ENCODE measurements around the gene LCP1.

Gene LCP1

DNA sequence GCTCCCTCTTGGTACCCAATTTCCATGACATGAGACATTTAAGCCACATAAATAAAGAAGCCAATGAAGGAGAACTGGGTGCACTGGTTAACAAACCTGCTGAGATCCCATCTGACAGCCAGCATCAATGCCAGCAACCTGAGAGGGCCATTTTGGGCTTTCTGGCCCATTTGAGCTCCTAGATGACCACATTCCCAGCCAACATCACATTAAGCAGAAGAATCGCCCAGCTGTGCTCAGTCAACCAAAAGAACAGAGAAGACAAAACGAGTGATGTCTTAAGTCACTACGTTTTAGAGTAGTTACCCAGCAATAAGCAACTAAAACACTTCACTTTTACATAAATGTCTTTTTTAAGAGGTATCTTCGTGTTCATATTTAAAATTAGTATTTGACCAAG is 21.9 kb downstream of the LCP1 start:
- no peak for TF ChIP-seq ZNF548 (tag by site-specific recombination; IDR thresholded peaks at IDR 0.05)
- TF ChIP-seq WT1 (tag by site-specific recombination; IDR thresholded peaks at IDR 0.05) = no peak
- no peak for TF ChIP-seq ZNF423 (tag by site-specific recombination; IDR thresholded peaks at IDR 0.05)
- no peak for TF ChIP-seq ZNF776 (tag by site-specific recombination; IDR thresholded peaks at IDR 0.05; ENCODE audit: borderline replicate concordance)
- no peak for TF ChIP-seq ZNF132 (tag by site-specific recombination; IDR thresholded peaks at IDR 0.05; ENCODE audit: borderline replicate concordance)
- no peak for TF ChIP-seq ZNF214 (tag by site-specific recombination; IDR thresholded peaks at IDR 0.05; ENCODE audit: borderline replicate concordance)
- TF ChIP-seq SP7 (tag by site-specific recombination; IDR thresholded peaks at IDR 0.05) = no peak
- TF ChIP-seq ZNF76 (tag by site-specific recombination; IDR thresholded peaks at IDR 0.05; ENCODE audit: borderline replicate concordance, low read depth) = no peak
- TF ChIP-seq ZNF16 (tag by site-specific recombination; IDR thresholded peaks at IDR 0.05; ENCODE audit: low read depth) = no peak
- no peak for TF ChIP-seq MYNN (tag by site-specific recombination; IDR thresholded peaks at IDR 0.05; ENCODE audit: borderline replicate concordance)
- no peak for TF ChIP-seq MZF1 (tag by site-specific recombination; IDR thresholded peaks at IDR 0.05; ENCODE audit: borderline replicate concordance)
- no peak for TF ChIP-seq ZBTB48 (tag by site-specific recombination; IDR thresholded peaks at IDR 0.05)
- no peak for TF ChIP-seq ZNF169 (tag by site-specific recombination; IDR thresholded peaks at IDR 0.05)
- TF ChIP-seq, protein P1, sequence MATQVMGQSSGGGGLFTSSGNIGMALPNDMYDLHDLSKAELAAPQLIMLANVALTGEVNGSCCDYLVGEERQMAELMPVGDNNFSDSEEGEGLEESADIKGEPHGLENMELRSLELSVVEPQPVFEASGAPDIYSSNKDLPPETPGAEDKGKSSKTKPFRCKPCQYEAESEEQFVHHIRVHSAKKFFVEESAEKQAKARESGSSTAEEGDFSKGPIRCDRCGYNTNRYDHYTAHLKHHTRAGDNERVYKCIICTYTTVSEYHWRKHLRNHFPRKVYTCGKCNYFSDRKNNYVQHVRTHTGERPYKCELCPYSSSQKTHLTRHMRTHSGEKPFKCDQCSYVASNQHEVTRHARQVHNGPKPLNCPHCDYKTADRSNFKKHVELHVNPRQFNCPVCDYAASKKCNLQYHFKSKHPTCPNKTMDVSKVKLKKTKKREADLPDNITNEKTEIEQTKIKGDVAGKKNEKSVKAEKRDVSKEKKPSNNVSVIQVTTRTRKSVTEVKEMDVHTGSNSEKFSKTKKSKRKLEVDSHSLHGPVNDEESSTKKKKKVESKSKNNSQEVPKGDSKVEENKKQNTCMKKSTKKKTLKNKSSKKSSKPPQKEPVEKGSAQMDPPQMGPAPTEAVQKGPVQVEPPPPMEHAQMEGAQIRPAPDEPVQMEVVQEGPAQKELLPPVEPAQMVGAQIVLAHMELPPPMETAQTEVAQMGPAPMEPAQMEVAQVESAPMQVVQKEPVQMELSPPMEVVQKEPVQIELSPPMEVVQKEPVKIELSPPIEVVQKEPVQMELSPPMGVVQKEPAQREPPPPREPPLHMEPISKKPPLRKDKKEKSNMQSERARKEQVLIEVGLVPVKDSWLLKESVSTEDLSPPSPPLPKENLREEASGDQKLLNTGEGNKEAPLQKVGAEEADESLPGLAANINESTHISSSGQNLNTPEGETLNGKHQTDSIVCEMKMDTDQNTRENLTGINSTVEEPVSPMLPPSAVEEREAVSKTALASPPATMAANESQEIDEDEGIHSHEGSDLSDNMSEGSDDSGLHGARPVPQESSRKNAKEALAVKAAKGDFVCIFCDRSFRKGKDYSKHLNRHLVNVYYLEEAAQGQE (tag by site-specific recombination; IDR thresholded peaks at IDR 0.05) = no peak
- TF ChIP-seq ZNF37A (tag by site-specific recombination; IDR thresholded peaks at IDR 0.05) = no peak
- no peak for TF ChIP-seq ZNF174 (tag by site-specific recombination; IDR thresholded peaks at IDR 0.05)
- no peak for TF ChIP-seq ZBTB10 (tag by site-specific recombination; IDR thresholded peaks at IDR 0.05)
- no peak for TF ChIP-seq ZNF19 (tag by site-specific recombination; IDR thresholded peaks at IDR 0.05; ENCODE audit: low read depth)
- no peak overlapping the region for H3K4me3 ChIP-seq (ENCODE audit: low read depth, low read length)
- CTCF ChIA-PET = interaction anchor here (0.6 to 2.0 kb wide), 18 partner anchors 9 to 364 kb away, joined by 3 to 9 read pairs (median 4); no protein-coding TSS in a partner anchor
- no peaks in the 10 kb centered on the region for H3K9me3 ChIP-seq (ENCODE audit: control insufficient read depth, insufficient read depth, low read depth, low read length)
- H3K4me1 ChIP-seq (ENCODE audit: control insufficient read depth, insufficient read depth, low read length) = no peaks in the 10 kb centered on the region
- H3K27ac ChIP-seq (ENCODE audit: extremely low read depth, low read depth, low read length) = no peak overlapping the region
- H3K36me3 ChIP-seq (ENCODE audit: control insufficient read depth in 2 of 2, insufficient read depth in 1 of 2, low read length in 2 of 2) = peaks cover 0 to 35% of the 10 kb centered on the region in 2 experiments; a peak in 2 of 3 replicates
- POLR2A ChIA-PET = no interaction called here

GRCh38 chr13:46158983-46159382 is 23.0 kb downstream of the LCP1 start:
- ChIA-PET CTCF (interaction anchor here (0.9 to 2.0 kb wide), 2 partner anchors 9 kb away, joined by 4 to 7 read pairs; no protein-coding TSS in a partner anchor), POLR2A (no interaction called here)
- Histone ChIP-seq H3K4me1 (ENCODE audit: control insufficient read depth, insufficient read depth, low read length) (no peaks in the 10 kb centered on the region), H3K4me3 (ENCODE audit: low read depth, low read length) (no peak overlapping the region), H3K36me3 (ENCODE audit: control insufficient read depth in 2 of 2, insufficient read depth in 1 of 2, low read length in 2 of 2) (peaks cover 0 to 46% of the 10 kb centered on the region in 2 experiments; a peak in 2 of 3 replicates), H3K9me3 (ENCODE audit: control insufficient read depth, insufficient read depth, low read depth, low read length) (no peaks in the 10 kb centered on the region), H3K27ac (ENCODE audit: extremely low read depth, low read depth, low read length) (no peak overlapping the region)
- no peak for TF ChIP-seq ZNF677 (tag by site-specific recombination; IDR thresholded peaks at IDR 0.05)
